OCI-LY1 (cell line): ENCODE data around the gene SIVA1.

ENCODE experiments used
- EZH2 ChIP-seq: fragments of 200-600 bp; sonication (generic), shearing (Covaris generic); IDR thresholded peaks from 2 replicates; pipeline ENCODE4 v1.8.0; 2017; ENCODE audit warnings: borderline replicate concordance, mixed run types, mild to moderate bottlenecking, antibody characterized with exemption, low read length, moderate library complexity, mixed read lengths
- TF ChIP-seq, protein P1 (sequence below): fragments of 200-600 bp; sonication (generic), shearing (Covaris generic); IDR thresholded peaks from 2 replicates; pipeline ENCODE4 v1.5.1; 2017; ENCODE audit warnings: mild to moderate bottlenecking, antibody characterized with exemption, low read length, moderate library complexity, mixed read lengths

DNA sequence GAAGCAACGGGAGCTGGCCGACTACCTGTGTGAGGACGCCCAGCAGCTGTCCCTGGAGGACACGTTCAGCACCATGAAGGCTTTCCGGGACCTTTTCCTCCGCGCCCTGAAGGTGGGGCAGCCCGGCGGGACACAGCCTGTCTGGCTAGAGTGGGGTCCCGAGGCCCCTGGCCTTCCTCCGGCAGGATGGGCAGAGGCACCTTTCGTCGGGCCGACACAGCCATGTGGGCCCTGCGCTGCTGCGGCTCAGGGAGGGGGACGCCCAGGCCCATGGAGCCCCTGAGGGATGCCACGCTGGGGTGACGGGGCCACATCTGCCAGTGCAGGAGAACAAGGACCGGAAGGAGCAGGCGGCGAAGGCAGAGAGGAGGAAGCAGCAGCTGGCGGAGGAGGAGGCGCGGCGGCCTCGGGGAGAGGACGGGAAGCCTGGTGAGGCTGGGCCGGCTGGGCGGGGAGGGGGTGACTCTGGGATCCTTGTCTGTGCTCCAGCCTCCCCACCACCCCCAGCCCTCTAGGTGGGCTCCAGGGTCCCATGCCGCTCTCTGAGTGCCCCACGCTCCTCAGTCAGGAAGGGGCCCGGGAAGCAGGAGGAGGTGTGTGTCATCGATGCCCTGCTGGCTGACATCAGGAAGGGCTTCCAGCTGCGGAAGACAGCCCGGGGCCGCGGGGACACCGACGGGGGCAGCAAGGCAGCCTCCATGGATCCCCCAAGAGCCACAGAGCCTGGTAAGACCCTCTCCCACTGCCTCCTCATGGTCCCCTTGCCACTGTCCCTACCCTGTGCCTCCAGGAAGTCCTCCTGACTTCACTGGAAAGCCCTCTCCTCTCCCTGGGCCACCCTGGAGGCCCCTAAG is 39.8 kb upstream of the SIVA1 start:
- TF ChIP-seq, protein P1, sequence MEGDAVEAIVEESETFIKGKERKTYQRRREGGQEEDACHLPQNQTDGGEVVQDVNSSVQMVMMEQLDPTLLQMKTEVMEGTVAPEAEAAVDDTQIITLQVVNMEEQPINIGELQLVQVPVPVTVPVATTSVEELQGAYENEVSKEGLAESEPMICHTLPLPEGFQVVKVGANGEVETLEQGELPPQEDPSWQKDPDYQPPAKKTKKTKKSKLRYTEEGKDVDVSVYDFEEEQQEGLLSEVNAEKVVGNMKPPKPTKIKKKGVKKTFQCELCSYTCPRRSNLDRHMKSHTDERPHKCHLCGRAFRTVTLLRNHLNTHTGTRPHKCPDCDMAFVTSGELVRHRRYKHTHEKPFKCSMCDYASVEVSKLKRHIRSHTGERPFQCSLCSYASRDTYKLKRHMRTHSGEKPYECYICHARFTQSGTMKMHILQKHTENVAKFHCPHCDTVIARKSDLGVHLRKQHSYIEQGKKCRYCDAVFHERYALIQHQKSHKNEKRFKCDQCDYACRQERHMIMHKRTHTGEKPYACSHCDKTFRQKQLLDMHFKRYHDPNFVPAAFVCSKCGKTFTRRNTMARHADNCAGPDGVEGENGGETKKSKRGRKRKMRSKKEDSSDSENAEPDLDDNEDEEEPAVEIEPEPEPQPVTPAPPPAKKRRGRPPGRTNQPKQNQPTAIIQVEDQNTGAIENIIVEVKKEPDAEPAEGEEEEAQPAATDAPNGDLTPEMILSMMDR = no peak
- no peak for TF ChIP-seq EZH2
